GM12873 (cell line): Measurements from ENCODE around the gene SLC16A6.

Experiments used
- TF ChIP-seq, protein P1 (sequence below): IDR thresholded peaks from 2 replicates; pipeline ENCODE4 v1.5.1; 2012; ENCODE audit warnings: low read depth, mild to moderate bottlenecking, moderate library complexity, low read length, control low read depth; ENCODE audit not compliant: insufficient read depth; ENCODE audit errors: missing control alignments

SLC16A6 gene

GRCh38 chr17:68249354-68249765 is 41.6 kb downstream of the SLC16A6 start:
- TF ChIP-seq, protein P1, sequence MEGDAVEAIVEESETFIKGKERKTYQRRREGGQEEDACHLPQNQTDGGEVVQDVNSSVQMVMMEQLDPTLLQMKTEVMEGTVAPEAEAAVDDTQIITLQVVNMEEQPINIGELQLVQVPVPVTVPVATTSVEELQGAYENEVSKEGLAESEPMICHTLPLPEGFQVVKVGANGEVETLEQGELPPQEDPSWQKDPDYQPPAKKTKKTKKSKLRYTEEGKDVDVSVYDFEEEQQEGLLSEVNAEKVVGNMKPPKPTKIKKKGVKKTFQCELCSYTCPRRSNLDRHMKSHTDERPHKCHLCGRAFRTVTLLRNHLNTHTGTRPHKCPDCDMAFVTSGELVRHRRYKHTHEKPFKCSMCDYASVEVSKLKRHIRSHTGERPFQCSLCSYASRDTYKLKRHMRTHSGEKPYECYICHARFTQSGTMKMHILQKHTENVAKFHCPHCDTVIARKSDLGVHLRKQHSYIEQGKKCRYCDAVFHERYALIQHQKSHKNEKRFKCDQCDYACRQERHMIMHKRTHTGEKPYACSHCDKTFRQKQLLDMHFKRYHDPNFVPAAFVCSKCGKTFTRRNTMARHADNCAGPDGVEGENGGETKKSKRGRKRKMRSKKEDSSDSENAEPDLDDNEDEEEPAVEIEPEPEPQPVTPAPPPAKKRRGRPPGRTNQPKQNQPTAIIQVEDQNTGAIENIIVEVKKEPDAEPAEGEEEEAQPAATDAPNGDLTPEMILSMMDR = no peak

DNA sequence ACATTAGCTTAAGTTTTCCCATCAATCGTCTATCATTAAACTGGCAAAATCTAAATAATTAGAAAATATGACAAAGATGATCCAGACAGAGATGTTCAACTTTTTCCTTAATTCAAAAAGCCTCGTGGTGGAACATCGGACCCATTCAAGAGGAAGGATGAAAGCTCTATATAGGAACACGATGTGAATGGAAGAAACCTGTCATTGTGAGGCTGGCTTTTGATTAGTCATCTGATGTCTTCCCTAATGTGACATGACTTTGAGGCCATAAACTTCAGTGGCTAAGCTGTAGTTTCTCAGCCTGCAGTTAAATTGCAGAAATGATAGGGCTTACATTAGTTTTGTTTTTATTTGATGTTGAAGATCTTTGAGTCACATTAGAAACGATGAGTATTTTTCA is 42.0 kb downstream of the SLC16A6 start:
- TF ChIP-seq, protein P1 = no peak

GRCh38 chr17:68248199-68248825 is 42.6 kb downstream of the SLC16A6 start:
- TF ChIP-seq, protein P1 = no peak

DNA sequence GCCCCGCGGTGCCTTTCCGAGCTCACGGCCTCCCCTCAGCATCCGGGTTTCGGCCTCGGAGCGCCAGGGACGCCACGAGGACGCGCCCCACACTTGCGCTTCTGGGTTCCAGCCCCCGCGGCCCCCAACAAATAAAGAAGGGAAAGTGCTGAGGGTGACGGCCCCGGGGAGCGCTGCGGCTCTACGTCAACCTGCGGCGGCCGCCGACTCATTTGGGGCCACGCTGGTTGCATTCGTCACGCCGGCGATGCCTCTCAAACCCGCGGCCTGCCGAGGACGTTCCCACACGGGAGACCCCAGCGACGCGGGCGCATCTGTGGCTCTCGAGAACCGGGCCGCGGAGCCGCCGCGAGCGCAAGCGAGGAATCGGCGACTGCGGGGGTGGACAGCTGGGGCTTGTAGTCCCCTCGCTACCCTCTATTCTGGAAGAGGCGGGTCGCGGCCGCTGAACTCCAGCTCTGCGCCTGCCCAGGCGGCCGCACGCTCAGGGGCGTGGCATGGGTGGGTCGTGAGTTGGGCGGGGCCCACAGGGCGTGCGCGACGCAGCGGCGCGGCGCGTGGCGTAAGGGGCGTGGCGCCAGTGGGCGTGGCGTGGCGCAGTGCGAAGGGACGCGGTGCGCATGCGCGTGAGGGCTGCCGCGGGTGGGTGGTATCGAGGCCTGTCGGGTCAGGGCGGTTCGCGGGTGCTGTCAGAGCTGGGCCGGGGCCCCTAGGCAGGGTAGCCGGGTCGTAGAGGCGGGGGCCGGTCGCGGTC is 43.3 kb downstream of the SLC16A6 start, which contains the start of gene AMZ2:
AMZ2 (plus strand) TSS at position 599 of the 754 bp plus-strand sequence. CDS start 2,145 bp downstream, outside the sequence.
- TF ChIP-seq, protein P1 = no peak

- TF ChIP-seq, protein P1 = no peak
These were observed 44.5 kb downstream of the SLC16A6 start for GRCh38 chr17:68246271-68247028.

DNA sequence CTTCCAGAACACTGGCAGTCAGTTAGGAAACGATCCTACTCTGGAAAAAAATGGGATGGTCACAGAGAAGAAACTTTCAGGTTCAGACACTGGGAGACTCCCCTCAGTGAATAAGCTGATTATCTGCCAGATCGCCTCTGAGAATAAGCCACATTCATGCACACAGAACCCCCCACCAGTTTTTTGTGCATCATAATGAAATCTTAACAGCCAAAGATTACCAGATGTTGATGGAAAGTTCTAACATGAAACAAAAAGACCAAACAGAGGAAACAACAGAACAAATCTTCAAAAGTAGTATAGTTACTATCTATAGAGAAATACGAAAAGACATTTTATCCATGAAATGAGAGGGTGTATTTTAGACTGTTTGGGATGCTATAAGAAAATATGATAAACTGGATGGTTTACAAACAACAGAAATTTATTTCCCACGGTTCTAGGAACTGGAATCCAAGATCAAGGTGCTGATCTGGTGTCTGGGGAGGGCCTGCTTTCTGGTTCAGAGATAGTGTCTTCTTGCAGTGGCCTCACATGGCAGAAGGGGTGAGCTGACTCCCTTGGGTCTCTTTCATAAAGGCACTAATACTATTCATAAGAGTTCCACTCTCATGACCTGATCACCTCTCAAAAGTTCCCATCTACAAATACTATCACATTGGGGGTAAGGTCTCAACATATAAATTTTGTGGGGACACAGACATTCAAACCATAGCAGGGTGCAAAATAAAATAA is 51.1 kb downstream of the SLC16A6 start:
- TF ChIP-seq, protein P1 = no peak
